Adrenal gland (tissue), 12 donors: Measurements from ENCODE around the gene TRDN. TPM values are rescaled to one million over a fixed set of nuclear protein-coding genes. Genes with fewer than 3 reads are reported as not detected.

Experiments used
- DNase-seq, 7 donors: peaks; one replicate each; pipeline ENCODE4 v3.0.0-alpha.2; 2019 to 2020
- H3K27ac ChIP-seq, 5 donors: fragments of 200-600 bp; sonication (generic) in 4 of 5; 1 replicate in 3 of 5; 2 replicates in 2 of 5; pipeline versions ENCODE4 v1.5.1 to v1.8.0; 2016 to 2020; ENCODE audit warnings: mild to moderate bottlenecking in 1 of 5
- H3K27me3 ChIP-seq: fragments of 200-600 bp; 2 replicates; pipeline ENCODE4 v1.8.0; 2021
- H3K36me3 ChIP-seq, 2 donors: fragments of 200-600 bp; replicated peaks in 1 of 2; 1 replicate in 1 of 2; 2 replicates in 1 of 2; pipeline versions ENCODE4 v1.5.1 to v1.8.0; 2018 to 2022
- H3K4me1 ChIP-seq, 2 donors: fragments of 200-600 bp; replicated peaks in 1 of 2; 1 replicate in 1 of 2; 2 replicates in 1 of 2; pipeline versions ENCODE4 v1.5.1 to v1.8.0; 2018 to 2021
- H3K4me3 ChIP-seq, 4 donors: fragments of 200-600 bp; sonication (generic) in 3 of 4; one replicate each; pipeline ENCODE4 v1.5.1; 2016 to 2018
- H3K9me3 ChIP-seq, 3 donors: fragments of 200-600 bp; sonication (generic) in 1 of 3; replicated peaks in 1 of 3; 1 replicate in 2 of 3; 2 replicates in 1 of 3; pipeline versions ENCODE4 v1.5.1 to v1.8.0; 2016 to 2021
- CTCF ChIP-seq, 6 experiments: fragments of 450-650 bp in 4 of 6; fragments of 200-600 bp in 2 of 6; sonication (generic) in 1 of 6; IDR thresholded peaks; 1 replicate in 5 of 6; 2 replicates in 1 of 6; pipeline versions ENCODE4 v1.5.1 to v1.8.0; 2016 to 2021; ENCODE audit warnings: antibody characterized with exemption in 6 of 6, mild to moderate bottlenecking in 2 of 6, moderate library complexity in 1 of 6
- POLR2A ChIP-seq, 2 donors: fragments of 450-650 bp; IDR thresholded peaks; one replicate each; pipeline ENCODE4 v1.6.1; 2017; ENCODE audit warnings: antibody characterized with exemption in 2 of 2, mild to moderate bottlenecking in 2 of 2, moderate library complexity in 1 of 2
- WGBS, 4 donors: extraction: QIAGEN DNeasy Blood & Tissue Kit in 2 of 4; methylation state at CpG; one replicate each; pipeline versions ENCODE4 v1.1.5 to v1.1.7; 2013 to 2017; 5-methylcytosine and 5-hydroxymethylcytosine counted together
- intact Hi-C, 2 donors: fragments of 100-400 bp; cut with DNase I; formaldehyde crosslinking; loops; one replicate each; pipeline versions ENCODE4 v1.14.1 to v1.15.0; 2022 to 2023
- polyA plus RNA-seq, 3 donors: library from polyadenylated mRNA; stranded (reverse); fragments of 200-250 nt in 2 of 3; fragments of 350-450 nt in 1 of 3; fragmentation: Illumina TruSeq in 1 of 3; extraction: RNeasy Lipid Tissue Mini Kit (QIAGEN cat#74804) in 1 of 3; gene quantifications; one replicate each; pipeline ENCODE4 v1.2.3, GENCODE V29; 2013 to 2014
- total RNA-seq, 9 donors: library from RNA; depleted of rRNA in 4 of 9; stranded (reverse); fragments of >200 nt in 4 of 9; fragments of 120-200 nt in 1 of 9; fragmentation: NEBNext Ultra II Directional in 1 of 9; extraction: Animal tissue kit (Norgen Biotek cat#: 25700) in 1 of 9; gene quantifications; one replicate each; pipeline versions ENCODE4 v1.1.0 to v1.2.4, GENCODE V29; 2013 to 2023
- donor health status: healthy with polysubstance abuse.
- donor health status: Bipolar disorder and iron deficiency.
- donor health status: DM: yes; HTN: yes; CAD: no.
- donor health status: DM: no; HTN: no; CAD: no.
- donor health status: DM: no; HTN: no; CAD: no.
- donor health status: DM: yes; HTN: yes; CAD: no.

TRDN gene
- total and polyA plus RNA-seq, 12 donors = 0.06 to 3.5 (median 0.54) TPM; not detected in 2

DNA sequence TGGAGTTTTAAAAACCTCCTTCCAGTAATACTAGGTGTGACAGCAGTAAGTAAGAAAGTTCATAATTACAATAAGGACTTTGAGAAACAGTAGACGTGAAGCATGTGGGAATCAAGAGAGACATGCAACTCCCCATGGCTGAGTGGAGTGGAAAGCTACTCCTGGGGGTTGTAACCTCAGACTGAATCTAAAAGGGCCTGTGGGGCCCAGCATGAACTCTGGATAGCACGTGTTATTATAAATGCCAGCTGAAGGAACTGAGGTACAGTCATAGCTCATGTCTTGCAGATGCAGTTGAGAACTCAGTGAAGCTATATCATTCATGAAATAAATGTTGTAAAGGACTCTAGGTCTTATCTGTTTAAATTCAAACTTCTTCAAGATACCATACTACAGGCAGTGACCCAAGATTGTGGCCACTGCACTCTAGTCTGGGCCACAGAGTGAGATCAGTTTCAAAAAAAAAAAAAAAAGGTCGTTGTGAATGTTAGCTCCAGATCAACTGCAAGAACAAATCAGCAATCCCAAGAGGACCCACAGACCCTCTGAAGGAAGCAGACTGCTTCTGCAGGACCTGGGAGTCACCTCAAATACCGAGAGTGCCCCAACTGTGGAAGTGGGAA is 189.3 kb downstream of the TRDN start:
- Histone ChIP-seq H3K36me3 (no peaks in the 10 kb centered on the region), H3K4me1 (no peaks in the 10 kb centered on the region), H3K9me3 (no peaks in the 10 kb centered on the region), H3K27me3 (no peaks in the 10 kb centered on the region), H3K27ac (no peak overlapping the region), H3K4me3 (no peak overlapping the region)
- intact Hi-C loops = no loop called here
- 70 to 88% (median 82%) methylated on average over 4 of the region's 4 CpGs for WGBS, 4 donors
- TF ChIP-seq POLR2A (IDR thresholded peaks at IDR 0.05) (no peak), CTCF (IDR thresholded peaks at IDR 0.05) (no peak)
- no peak for DNase-seq

DNA sequence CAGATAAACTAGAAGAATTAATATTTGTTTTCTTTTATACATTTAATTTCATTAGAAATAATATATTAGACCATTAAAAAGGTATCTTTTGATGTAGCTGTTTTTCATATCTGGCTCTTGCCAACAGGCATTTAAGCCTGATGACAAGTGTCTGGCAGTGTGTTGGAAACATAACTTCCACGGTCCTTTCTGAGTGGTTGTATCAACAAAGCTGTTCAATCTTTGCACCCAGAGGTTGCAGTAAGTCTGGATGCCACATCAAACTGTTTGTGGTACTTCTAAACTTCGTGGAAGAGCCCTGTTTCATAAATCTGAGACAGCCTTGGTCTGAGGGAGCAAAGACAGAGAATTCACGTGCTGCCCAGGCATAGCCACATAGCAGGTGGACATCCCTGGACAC is 197.4 kb downstream of the TRDN start:
- H3K9me3 ChIP-seq = no peaks in the 10 kb centered on the region
- WGBS, 4 donors = 48 to 62% (median 54%) methylated on average over 3 of the region's 3 CpGs
- no peak overlapping the region for H3K4me3 ChIP-seq
- TF ChIP-seq CTCF (IDR thresholded peaks at IDR 0.05) (no peak), POLR2A (IDR thresholded peaks at IDR 0.05) (no peak)
- no peaks in the 10 kb centered on the region for H3K36me3 ChIP-seq
- no peaks in the 10 kb centered on the region for H3K4me1 ChIP-seq
- DNase-seq = no peak
- no peak overlapping the region for H3K27ac ChIP-seq
- H3K27me3 ChIP-seq = no peaks in the 10 kb centered on the region
- intact Hi-C loops = no loop called here

- Histone ChIP-seq H3K27me3 (no peaks in the 10 kb centered on the region), H3K4me3 (no peak overlapping the region), H3K4me1 (no peaks in the 10 kb centered on the region), H3K27ac (no peak overlapping the region), H3K36me3 (no peaks in the 10 kb centered on the region), H3K9me3 (no peaks in the 10 kb centered on the region)
- intact Hi-C loops = no loop called here
- no peak for TF ChIP-seq CTCF (IDR thresholded peaks at IDR 0.05)
- TF ChIP-seq POLR2A (IDR thresholded peaks at IDR 0.05) = no peak
- no peak for DNase-seq
Measured at GRCh38 chr6:123434186-123434585, 202.6 kb downstream of the TRDN start.

DNA sequence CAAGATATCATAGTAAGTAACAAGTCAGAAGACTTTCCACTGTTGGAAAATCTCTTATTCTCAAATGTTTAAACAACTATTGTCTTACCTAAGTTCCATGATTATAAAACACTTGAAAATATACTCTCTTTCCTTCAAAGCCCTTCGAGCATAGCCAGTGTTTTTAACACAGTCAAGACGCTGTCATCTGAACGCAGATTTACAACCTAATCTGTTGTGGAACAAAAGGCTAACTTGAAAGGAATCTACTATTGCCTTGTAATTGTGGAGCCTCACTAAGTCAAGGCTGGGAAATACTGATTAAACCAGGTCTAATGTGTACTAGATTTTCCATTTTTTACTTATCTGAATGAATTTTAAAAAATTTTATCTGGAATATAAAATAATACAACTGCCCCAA is 205.8 kb downstream of the TRDN start:
- no peaks in the 10 kb centered on the region for H3K27me3 ChIP-seq

More for the DNA sequence above, 205.8 kb downstream of the TRDN start:
- Histone ChIP-seq H3K9me3 (no peaks in the 10 kb centered on the region), H3K4me3 (no peak overlapping the region), H3K36me3 (no peaks in the 10 kb centered on the region), H3K4me1 (no peaks in the 10 kb centered on the region), H3K27ac (no peak overlapping the region)
- DNase-seq = no peak
- 31 to 36% (median 33%) methylated on average over 3 of the region's 3 CpGs for WGBS, 4 donors
- intact Hi-C loops = no loop called here
- TF ChIP-seq CTCF (IDR thresholded peaks at IDR 0.05) (no peak), POLR2A (IDR thresholded peaks at IDR 0.05) (no peak)
